HG03039 (cell line): ENCODE results near the gene STK32C.
"Not testable (repeated sequence)": the region's sequence is repeated elsewhere in the genome, so short reads cannot be mapped to it uniquely, and the experiment has no call there.

Experiments
- ATAC-seq: cut with Tn5 transposase; IDR thresholded peaks from one replicate; pipeline ENCODE4 v1.9.1; 2021; ENCODE audit warnings: mild to moderate bottlenecking, moderate library complexity; ENCODE audit not compliant: unreplicated experiment

STK32C gene

DNA sequence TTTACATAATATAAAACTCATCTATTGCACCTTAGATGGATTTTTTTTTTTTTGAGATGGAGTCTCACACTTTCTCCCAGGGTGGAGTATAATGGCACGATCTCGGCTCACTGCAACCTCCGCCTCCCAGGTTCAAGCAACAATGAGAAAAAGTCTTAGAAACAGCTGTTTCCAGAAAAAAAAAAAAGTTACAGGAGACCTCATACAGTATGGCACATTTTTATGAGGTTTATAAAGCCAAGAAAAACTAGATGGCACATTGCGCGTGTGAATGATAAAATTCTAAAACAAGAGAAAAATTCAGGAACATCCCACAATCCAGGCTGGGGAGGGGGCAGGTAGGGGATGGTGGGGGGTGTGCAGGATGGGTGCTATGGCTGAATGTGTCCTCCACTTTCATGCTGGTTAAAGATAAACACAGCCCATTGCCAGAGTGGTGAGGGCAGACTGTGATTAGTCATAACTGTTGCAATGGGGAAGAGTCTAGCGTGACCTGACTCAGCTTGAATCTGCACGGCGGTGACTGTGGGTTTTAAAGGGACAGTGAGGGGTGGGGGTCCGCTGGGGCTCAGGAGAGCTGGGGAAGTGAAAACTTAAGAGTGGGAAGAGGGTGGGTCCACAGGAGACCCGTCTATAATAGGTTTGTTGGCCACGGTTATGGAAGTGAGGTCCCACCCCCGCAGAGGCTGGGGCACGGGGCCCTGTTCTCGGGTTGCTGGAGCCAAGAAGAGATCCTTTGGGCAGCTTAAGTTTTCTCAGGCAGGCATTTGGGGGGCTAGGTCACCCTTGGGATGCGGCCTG is 12.3 kb upstream of the STK32C start:
- ATAC-seq, result peak; percentile 97

DNA sequence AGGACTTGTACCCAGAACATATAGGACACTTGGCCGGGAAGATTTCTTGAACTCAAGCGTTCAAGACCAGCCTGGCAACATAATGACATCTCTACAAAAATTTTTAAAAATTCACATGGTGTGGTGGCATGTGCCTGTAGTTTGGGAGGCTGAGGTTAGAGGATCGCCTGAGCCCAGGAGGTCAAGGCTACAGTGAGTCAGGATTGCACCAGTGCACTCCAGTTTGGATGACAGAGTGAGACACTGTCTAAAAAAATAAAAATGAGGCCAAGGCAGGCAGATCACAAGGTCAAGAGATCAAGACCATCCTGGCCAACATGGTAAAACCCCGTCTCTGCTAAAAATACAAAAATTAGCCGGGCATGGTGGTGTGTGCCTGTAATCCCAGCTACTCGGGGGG is 9.7 kb upstream of the STK32C start:
- not testable (repeated sequence) for ATAC-seq

DNA sequence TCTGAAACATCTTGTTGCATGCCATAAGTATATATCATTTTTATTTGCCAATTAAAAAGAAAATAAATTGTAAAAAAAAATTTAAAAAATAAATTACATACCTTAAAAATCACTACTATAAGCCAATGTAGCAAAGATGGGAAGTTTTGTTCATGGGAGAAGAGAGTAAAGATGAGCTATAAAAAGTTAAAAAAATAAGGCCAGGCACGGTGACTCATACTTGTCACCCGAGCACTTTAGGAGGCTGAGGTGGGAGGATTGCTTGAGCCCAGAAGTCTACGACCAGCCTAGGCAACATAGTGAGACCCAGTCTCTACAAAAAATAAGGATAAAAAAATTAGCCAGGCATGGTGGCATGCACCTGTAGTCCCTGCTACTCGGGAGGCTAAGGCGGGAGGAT is 8.4 kb upstream of the STK32C start:
- no peak for ATAC-seq

DNA sequence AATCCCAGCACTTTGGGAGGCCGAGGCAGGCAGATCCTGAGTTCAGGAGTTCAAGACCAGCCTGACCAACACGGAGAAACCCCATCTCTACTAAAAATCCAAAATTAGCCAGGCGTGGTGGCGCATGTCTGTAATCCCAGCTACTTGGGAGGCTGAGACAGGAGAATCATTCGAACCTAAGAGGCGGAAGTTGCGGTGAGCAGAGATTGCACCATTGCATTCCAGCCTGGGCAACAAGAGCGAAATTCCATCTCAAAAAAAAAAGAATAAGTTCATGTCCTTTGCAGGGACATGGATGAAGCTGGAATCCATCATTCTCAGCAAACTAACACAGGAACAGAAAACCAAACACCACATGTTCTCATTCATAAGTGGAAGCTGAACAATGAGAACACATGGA is 7.1 kb upstream of the STK32C start:
- not testable (repeated sequence) for ATAC-seq

DNA sequence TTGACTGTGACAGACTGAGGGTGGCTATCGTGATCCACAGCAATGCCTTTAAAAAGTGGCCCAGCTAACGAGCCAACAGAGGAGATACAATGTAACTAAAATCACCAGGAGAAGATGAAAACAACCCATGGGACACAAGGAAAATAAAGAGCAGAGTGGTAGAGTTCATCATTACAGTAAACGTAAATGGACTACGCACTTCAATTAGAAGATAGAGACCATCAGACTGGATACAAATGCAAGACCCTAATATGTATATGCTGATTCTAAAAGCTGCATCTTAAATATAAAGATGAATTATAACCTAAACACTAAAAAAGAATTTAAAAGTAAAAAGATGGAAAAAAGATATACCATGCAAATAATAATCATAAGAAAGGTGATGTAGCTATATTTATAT is 6.6 kb upstream of the STK32C start:
- no peak for ATAC-seq

DNA sequence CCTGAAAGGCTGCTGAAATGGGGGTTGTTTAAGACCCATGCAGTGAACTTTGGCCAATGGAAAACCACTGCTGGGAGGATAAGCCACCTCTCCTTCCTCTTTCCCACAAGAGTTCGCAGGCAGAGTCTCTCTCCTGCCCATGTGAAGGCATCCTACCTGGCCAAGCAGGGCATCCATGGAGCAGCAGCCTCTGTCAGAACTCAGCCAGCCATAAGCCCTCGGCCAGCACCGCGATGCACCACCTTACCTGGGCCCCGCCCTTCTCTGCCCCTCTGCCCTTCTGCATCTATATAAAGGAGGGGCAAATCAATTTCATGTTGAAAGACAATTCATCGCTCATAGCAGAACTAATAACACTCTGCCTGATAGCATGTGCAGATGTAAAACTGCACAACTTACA is 6.1 kb upstream of the STK32C start:
- ATAC-seq, result no peak

DNA sequence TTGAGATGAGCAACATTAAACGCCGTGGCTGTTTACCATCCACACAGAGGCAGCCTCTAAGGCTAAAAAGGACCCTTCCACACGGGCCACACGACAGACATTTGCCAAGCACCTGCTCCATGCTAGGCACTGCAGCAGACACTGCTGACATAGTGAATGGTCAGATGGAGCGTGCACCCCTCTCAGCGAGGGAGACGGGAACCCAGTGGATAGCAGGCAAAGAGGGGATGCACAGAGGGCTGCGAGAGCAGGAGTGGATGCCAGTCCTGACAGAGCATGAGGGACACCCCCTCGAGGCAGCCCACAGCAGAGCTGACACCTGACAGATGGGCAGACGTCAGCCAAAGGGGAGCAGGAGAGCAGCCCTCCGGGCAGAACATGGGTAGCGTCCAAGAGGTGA is 5.6 kb upstream of the STK32C start:
- no peak for ATAC-seq

DNA sequence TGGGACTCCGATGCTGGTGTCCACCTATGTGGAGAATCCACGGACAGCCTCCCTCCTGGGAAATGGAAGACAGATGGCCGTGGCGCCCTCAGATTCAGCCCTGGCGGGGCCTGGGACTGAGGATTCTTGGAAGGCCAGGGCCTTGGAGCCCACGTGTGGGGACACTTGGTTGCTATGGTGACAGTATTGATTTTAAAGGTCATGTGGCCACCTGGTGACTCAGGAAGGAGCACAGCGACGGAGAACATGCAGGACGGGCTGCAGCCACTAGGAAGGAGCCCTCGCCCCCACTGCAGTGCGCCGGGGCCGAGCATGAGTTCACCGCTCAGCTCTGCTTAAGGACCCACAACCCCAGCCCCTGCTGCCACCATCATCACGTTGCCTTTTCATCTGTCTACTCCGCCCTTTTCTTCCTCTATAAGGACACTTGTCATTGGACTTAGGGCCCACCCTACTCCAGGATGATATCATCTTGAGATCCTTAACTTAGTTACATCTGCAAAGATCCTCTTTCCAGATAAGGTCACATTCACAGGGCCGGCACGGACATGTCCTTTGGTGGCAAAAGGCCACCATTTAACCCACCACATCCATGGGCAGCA is 3.7 kb upstream of the STK32C start:
- ATAC-seq, result no peak

DNA sequence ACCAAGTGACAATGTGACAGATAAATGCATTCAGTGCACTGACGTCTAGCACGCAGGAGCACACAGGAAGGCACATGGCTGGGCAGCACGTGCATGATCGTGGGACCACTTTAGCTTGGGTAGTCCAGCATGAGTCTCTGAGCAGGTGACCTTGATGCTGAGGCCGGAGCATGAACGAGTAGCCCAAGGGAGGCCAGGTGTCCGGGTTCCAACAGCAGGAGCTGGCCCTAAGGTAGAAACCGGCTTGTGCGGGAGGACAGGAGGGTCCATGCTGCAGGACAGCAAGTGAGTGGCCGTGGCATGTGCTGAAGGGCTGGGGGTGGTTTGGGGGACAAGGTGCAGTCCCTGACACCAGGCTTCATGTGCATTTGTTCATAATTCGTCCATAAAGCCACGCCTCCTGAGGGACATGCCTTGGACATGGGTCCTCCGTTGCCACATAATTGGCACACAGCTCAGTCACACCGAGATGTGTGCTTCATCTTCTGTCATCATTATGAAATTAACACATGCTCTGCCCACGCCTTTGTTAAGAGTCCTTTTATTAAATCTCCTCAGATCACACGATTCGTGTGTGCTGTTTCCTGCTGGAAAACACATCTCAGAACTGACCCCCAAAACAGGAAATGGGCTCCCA is 3.1 kb upstream of the STK32C start:
- ATAC-seq, result no peak

DNA sequence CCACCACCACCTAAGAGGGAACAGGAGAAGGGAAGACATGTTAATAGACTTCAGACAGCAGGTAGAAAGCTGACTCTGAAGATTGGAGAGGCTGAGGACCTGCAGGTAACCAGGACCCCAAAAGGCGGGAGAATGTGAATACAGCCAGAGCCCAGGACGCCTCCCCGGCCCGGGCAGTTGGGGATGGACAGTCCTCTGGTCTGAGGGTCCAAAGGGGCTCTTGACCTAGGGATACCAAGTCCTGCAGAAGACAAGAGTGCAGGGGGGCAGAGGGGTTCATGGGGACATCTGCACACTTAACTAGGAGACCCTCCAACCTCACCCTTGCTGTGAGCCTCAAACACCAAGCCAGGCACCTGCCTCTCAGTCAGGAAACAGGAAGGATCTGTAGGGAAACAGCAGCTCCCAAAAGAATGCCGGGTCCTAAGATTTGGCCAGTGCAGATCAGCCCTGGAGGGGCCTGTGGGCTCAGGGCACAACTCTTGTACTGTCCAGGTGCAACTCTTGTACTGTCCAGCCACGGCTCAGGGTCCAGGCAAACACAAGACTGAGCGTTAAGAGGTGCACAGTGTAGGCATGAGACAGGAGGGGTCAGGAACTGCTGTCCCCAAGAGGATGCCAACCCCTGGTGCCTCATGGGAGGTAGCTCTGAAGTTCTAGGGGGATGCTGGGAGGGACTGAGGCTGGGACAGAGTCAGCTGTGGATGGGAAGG is 2.3 kb upstream of the STK32C start:
- no peak for ATAC-seq

DNA sequence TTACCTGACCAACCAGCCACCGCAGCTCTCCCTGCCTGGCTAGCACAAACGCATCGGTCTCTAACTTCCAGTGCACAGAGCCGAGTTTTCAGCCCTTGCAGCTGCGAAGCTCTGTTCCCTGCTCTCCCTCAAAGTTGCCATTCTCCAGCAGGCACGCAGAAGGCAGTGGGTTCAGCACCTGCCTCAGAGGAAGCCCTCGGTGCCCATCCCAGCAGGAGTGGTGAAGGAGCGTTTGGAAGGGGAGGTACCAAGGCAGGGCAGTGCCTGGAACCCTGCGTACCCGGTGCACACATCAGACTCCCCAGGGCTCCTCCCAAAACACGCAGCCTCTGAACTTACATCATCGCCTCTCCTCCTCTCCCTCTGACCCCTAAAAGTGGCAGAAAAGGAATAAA is 1.7 kb upstream of the STK32C start:
- no peak for ATAC-seq

DNA sequence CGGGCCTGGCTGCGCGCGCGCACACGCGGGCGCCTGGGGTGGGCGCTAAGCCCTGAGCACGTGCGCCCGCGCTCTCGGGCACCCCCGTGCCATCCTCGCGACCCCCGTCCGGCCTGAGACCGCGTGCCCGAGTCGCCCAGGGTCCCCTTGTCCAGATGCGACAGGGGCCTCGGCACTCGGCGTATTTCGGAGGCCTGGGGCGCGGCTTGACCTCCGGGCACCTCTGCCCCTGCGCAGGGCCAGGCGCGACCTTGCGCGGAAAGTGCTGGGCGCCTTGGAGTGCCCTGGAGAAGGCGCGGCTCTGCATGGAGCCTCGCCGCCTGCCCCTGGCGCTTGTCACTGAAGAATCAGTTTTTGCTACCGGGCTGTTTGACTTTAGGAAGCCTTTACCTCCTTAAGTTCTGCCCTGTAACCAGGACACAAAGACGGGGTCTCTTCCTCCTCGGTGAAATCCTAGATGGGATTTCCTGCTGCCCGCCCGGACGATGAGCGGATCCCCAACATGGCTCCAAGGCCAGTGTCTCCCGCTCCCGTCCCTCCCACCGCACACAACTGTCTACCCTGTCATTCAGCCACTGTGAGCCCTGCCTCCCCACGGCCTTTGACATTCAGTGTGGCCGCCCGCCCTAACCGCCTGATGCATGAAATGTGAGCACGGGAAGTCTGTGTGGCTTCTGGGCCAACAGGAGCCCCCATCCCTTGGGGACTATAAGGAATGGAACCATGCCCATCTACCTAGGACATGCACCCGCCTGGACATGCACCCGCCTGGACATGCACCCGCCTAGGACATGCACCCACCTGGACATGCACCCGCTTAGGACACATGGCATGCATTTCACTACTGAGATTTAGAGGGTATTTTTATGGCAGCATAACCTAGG is 1.1 kb upstream of the STK32C start:
- ATAC-seq, result no peak

DNA sequence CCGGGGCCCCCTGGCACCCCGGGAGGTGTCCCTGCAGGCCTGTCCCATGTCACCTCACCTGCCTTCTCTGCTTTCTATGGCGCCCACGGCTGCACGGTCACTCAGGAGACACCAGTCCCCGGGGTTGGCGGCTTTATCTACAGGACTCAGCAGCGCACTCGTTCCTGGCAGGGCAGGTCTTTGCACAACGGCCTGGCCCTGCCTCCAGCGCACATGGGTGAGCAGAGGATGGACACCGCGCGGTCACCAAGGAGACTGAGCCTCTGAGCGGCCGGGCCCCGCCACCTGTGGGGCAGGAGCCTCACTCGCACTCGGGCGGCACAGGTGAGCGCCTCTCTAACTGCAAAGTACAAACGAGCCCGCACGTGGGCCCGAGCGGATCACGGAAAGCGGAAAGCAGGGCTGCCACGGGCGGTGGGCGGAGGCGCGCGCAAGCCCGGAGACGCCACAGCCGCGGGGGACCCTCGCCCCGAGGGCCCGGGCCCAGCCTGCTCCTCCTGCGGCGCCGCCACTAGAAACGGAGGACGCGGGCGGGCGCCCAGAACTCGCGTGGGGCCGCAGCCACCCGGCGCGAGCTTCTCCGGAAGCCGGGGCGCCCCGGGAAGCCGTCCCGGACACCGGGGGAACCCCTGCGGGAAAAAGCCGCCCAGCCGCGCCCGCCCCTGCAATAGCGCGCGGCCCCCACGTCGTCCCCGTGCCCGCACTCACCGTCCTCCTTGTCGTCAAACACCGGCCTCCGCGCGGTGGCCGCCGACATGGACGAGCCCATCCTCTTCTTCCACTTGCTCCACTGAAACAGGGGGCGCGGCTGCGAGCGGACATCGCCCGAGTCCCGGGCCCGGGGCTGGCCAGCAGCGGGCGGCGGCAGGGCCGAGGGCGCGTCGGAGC is 642 bp downstream of the STK32C start:
- ATAC-seq, result peak; percentile 15

DNA sequence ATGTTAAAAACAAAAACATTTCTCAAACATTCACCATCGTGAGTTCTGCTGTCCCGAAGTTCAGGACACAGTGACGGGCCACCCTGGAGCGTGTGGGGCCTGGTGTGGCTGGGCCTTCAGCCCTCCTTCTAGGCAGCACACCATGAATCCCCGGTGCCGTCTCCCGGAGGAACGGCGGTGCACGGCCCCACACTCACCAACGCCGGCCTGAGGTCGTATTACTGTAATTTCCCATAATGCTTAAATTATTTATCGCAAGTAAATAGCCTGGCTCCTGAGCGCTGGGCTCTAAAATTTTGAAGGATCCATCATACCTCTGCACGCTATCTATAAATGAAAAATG is 1.4 kb downstream of the STK32C start:
- ATAC-seq, result no peak

DNA sequence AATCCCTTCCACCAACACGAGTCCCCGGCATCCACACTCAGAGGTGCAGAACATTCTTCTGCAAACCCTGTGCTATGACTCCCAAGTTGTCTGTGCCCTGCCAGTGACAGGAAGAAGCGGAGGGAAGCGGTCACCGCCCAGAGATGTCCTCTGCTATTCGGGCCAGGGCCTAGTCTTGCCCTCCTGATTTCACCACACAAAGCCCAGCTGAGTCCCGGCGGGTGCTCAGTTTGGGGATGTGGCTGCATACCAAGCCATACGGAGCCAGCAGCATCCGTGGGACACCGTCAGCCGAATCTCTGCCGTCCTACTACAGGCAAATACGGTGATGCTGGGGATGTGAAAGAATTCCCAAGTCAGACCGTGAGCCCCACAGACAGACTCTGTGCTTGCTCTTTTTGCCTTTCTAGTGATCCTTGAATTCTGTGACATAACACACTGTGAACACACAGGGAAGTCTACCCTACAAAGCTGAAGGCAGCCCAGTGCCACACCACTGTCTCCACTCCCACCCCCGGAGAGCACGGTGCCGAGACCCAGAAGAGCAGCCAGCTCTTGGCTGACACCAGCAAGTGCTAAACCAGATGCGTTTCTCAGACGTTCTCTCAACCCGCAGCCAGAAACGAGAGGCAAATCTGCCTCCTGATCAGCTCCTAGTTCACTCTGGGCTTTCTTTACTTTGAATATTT is 2.0 kb downstream of the STK32C start:
- no peak for ATAC-seq

DNA sequence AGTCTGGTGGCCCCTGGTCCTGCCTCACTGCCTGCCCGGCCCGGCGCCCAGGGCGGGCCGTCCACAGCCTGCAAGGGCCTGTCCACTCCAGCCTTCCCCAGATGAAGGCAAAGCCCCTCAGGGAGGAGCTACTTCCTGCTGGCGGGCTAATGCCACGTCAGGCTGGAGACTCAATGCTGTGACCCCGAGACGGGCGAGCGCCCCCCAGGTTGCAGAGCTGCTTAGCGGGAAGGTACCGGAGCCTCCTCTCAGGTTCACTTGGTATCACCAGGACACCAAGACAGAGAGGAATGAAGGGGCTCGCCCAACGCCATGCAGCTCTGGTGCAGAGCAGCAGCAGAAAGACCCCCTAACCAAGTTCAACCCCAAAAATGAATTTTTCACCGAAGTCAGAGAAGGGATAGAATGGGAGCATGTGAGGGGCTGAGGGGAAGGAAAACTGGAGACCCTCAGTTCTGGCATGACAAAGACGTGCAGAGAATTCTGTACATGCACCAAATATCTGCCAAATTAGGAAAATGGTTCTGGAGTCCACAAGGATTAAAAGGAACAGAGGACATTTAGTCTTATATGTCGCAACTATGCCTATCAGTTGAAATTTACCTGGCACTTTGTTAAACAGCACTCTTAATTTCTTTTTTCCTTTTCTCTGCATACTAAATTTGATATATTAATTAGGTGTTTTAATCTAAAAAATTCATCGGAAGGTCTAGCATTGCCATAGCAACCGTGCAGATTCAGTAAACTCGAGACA is 2.8 kb downstream of the STK32C start:
- no peak for ATAC-seq

DNA sequence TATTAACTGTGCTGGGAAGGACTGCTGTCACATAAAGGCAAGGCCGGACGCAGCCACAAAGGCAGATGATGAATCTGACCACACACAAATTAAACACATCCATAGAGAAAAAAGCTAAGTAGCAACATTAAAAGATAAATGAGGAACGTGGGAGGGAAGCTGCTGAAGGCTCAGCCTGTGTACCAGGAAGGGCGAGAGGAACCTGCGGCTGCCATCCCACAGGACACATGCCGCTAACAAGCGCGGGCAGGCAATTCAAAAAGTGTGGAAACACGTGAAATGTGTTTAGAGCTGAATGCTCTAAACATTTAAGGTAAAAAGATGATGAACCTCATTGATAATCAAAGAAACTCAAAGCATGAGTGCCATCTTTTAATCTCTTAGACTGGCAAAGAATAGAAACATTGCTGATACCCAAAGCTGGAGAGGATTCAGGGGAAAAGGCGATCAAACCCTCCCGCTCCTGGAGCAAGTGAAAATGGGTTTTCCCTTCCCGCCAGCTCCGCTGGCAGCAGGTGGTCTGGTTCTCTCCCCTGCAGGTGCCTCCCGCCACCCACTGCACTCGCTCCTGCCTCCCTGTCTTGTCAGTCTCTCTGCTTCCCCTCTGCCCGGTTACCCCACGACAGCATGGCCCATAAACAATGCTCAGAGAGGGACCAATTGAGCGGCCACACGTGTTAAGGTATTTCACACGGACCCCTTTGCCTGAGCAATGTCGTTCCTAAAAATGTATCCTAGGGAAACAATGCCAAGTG is 4.2 kb downstream of the STK32C start:
- ATAC-seq, result no peak
